A549 (cell line): ENCODE results near the gene GUF1.

ENCODE experiments used
- CTCF ChIP-seq: fragments of >200 bp; sonication (Bioruptor Twin); formaldehyde crosslinking; IDR thresholded peaks from 3 replicates; pipeline ENCODE4 v1.5.1; 2016
- ESRRA ChIP-seq: fragments of 150-350 bp; IDR thresholded peaks from 2 replicates; pipeline ENCODE4 v1.6.1; 2014; ENCODE audit warnings: mild to moderate bottlenecking, low read length, borderline replicate concordance
- POLR2A ChIP-seq: IDR thresholded peaks from 2 replicates; pipeline ENCODE4 v1.6.1; 2012; ENCODE audit warnings: mild to moderate bottlenecking, low read length

- TF ChIP-seq CTCF: no peak
- no peak for TF ChIP-seq POLR2A
- no peak for TF ChIP-seq ESRRA
These were observed 42.2 kb downstream of the GUF1 start for GRCh38 chr4:44720371-44720770.
